Fibroblast of skin of back (primary cell): ENCODE results near the gene STK32C.
"Not testable (repeated sequence)": the region's sequence is repeated elsewhere in the genome, so short reads cannot be mapped to it uniquely, and the experiment has no call there.

Experiments
- DNase-seq: peaks from one replicate; pipeline ENCODE4 v3.0.0-alpha.2; 2013

Gene STK32C

DNA sequence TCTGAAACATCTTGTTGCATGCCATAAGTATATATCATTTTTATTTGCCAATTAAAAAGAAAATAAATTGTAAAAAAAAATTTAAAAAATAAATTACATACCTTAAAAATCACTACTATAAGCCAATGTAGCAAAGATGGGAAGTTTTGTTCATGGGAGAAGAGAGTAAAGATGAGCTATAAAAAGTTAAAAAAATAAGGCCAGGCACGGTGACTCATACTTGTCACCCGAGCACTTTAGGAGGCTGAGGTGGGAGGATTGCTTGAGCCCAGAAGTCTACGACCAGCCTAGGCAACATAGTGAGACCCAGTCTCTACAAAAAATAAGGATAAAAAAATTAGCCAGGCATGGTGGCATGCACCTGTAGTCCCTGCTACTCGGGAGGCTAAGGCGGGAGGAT lies 8.4 kb upstream of the STK32C start:
- DNase-seq = no peak

- DNase-seq = not testable (repeated sequence)
Measured at GRCh38 chr10:132314881-132315280, 7.1 kb upstream of the STK32C start.

DNA sequence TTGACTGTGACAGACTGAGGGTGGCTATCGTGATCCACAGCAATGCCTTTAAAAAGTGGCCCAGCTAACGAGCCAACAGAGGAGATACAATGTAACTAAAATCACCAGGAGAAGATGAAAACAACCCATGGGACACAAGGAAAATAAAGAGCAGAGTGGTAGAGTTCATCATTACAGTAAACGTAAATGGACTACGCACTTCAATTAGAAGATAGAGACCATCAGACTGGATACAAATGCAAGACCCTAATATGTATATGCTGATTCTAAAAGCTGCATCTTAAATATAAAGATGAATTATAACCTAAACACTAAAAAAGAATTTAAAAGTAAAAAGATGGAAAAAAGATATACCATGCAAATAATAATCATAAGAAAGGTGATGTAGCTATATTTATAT lies 6.6 kb upstream of the STK32C start:
- DNase-seq = no peak

- no peak for DNase-seq
Measured at GRCh38 chr10:132313865-132314264, 6.1 kb upstream of the STK32C start.

DNA sequence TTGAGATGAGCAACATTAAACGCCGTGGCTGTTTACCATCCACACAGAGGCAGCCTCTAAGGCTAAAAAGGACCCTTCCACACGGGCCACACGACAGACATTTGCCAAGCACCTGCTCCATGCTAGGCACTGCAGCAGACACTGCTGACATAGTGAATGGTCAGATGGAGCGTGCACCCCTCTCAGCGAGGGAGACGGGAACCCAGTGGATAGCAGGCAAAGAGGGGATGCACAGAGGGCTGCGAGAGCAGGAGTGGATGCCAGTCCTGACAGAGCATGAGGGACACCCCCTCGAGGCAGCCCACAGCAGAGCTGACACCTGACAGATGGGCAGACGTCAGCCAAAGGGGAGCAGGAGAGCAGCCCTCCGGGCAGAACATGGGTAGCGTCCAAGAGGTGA lies 5.6 kb upstream of the STK32C start:
- DNase-seq = no peak

DNA sequence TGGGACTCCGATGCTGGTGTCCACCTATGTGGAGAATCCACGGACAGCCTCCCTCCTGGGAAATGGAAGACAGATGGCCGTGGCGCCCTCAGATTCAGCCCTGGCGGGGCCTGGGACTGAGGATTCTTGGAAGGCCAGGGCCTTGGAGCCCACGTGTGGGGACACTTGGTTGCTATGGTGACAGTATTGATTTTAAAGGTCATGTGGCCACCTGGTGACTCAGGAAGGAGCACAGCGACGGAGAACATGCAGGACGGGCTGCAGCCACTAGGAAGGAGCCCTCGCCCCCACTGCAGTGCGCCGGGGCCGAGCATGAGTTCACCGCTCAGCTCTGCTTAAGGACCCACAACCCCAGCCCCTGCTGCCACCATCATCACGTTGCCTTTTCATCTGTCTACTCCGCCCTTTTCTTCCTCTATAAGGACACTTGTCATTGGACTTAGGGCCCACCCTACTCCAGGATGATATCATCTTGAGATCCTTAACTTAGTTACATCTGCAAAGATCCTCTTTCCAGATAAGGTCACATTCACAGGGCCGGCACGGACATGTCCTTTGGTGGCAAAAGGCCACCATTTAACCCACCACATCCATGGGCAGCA lies 3.7 kb upstream of the STK32C start:
- no peak for DNase-seq

GRCh38 chr10:132310701-132311337 lies 3.1 kb upstream of the STK32C start:
- no peak for DNase-seq

DNA sequence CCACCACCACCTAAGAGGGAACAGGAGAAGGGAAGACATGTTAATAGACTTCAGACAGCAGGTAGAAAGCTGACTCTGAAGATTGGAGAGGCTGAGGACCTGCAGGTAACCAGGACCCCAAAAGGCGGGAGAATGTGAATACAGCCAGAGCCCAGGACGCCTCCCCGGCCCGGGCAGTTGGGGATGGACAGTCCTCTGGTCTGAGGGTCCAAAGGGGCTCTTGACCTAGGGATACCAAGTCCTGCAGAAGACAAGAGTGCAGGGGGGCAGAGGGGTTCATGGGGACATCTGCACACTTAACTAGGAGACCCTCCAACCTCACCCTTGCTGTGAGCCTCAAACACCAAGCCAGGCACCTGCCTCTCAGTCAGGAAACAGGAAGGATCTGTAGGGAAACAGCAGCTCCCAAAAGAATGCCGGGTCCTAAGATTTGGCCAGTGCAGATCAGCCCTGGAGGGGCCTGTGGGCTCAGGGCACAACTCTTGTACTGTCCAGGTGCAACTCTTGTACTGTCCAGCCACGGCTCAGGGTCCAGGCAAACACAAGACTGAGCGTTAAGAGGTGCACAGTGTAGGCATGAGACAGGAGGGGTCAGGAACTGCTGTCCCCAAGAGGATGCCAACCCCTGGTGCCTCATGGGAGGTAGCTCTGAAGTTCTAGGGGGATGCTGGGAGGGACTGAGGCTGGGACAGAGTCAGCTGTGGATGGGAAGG lies 2.3 kb upstream of the STK32C start:
- DNase-seq = no peak

GRCh38 chr10:132309471-132309865 lies 1.7 kb upstream of the STK32C start:
- DNase-seq = no peak

GRCh38 chr10:132308587-132309470 lies 1.1 kb upstream of the STK32C start:
- DNase-seq = no peak

DNA sequence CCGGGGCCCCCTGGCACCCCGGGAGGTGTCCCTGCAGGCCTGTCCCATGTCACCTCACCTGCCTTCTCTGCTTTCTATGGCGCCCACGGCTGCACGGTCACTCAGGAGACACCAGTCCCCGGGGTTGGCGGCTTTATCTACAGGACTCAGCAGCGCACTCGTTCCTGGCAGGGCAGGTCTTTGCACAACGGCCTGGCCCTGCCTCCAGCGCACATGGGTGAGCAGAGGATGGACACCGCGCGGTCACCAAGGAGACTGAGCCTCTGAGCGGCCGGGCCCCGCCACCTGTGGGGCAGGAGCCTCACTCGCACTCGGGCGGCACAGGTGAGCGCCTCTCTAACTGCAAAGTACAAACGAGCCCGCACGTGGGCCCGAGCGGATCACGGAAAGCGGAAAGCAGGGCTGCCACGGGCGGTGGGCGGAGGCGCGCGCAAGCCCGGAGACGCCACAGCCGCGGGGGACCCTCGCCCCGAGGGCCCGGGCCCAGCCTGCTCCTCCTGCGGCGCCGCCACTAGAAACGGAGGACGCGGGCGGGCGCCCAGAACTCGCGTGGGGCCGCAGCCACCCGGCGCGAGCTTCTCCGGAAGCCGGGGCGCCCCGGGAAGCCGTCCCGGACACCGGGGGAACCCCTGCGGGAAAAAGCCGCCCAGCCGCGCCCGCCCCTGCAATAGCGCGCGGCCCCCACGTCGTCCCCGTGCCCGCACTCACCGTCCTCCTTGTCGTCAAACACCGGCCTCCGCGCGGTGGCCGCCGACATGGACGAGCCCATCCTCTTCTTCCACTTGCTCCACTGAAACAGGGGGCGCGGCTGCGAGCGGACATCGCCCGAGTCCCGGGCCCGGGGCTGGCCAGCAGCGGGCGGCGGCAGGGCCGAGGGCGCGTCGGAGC lies 642 bp downstream of the STK32C start:
- no peak for DNase-seq

GRCh38 chr10:132306343-132306685 lies 1.4 kb downstream of the STK32C start:
- DNase-seq = no peak

DNA sequence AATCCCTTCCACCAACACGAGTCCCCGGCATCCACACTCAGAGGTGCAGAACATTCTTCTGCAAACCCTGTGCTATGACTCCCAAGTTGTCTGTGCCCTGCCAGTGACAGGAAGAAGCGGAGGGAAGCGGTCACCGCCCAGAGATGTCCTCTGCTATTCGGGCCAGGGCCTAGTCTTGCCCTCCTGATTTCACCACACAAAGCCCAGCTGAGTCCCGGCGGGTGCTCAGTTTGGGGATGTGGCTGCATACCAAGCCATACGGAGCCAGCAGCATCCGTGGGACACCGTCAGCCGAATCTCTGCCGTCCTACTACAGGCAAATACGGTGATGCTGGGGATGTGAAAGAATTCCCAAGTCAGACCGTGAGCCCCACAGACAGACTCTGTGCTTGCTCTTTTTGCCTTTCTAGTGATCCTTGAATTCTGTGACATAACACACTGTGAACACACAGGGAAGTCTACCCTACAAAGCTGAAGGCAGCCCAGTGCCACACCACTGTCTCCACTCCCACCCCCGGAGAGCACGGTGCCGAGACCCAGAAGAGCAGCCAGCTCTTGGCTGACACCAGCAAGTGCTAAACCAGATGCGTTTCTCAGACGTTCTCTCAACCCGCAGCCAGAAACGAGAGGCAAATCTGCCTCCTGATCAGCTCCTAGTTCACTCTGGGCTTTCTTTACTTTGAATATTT lies 2.0 kb downstream of the STK32C start:
- no peak for DNase-seq

DNA sequence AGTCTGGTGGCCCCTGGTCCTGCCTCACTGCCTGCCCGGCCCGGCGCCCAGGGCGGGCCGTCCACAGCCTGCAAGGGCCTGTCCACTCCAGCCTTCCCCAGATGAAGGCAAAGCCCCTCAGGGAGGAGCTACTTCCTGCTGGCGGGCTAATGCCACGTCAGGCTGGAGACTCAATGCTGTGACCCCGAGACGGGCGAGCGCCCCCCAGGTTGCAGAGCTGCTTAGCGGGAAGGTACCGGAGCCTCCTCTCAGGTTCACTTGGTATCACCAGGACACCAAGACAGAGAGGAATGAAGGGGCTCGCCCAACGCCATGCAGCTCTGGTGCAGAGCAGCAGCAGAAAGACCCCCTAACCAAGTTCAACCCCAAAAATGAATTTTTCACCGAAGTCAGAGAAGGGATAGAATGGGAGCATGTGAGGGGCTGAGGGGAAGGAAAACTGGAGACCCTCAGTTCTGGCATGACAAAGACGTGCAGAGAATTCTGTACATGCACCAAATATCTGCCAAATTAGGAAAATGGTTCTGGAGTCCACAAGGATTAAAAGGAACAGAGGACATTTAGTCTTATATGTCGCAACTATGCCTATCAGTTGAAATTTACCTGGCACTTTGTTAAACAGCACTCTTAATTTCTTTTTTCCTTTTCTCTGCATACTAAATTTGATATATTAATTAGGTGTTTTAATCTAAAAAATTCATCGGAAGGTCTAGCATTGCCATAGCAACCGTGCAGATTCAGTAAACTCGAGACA lies 2.8 kb downstream of the STK32C start:
- no peak for DNase-seq

DNA sequence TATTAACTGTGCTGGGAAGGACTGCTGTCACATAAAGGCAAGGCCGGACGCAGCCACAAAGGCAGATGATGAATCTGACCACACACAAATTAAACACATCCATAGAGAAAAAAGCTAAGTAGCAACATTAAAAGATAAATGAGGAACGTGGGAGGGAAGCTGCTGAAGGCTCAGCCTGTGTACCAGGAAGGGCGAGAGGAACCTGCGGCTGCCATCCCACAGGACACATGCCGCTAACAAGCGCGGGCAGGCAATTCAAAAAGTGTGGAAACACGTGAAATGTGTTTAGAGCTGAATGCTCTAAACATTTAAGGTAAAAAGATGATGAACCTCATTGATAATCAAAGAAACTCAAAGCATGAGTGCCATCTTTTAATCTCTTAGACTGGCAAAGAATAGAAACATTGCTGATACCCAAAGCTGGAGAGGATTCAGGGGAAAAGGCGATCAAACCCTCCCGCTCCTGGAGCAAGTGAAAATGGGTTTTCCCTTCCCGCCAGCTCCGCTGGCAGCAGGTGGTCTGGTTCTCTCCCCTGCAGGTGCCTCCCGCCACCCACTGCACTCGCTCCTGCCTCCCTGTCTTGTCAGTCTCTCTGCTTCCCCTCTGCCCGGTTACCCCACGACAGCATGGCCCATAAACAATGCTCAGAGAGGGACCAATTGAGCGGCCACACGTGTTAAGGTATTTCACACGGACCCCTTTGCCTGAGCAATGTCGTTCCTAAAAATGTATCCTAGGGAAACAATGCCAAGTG lies 4.2 kb downstream of the STK32C start:
- no peak for DNase-seq

DNA sequence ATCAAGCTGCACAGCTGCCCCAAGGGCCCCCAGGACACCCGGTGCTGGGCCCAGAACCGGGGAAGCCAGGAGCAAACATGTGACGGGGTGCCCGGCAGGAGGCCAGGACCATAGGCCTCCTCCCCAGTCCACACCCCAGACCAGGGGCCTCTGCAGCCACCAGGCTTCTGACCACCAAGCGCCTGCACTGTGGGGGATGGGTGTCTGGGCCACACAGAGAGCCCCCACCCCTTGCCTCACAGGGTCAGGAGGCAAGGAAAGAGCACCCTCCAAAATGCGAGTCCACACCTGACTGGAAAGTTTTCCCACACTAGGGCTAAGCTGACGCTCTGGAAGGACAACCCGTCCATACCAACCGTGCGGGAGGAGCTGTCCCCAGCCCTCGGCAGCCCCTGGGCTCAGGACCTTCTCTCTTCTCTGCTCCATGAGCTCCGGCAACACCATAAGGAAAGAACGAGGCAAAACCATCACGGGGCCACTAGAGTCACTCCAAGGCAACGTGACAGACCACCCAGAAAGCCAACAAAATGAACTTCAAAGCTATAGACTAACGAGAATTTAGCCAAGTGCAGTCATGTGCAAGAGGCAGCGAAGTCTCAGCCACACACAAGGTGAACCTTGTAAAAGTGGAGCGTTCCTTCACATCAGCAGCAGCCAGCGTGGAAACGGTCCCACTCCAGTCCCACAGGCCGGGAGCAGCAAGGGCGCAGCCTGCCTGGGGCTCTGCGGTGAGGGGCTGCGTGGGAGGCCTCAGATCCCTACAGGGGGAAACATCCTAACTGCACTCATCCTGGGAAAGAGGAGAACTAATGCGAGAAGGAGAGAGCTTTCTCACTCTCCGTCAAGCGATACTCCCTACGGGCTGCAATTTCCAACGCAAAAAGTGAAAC lies 5.1 kb downstream of the STK32C start:
- no peak for DNase-seq

GRCh38 chr10:132301371-132302330 lies 6.1 kb downstream of the STK32C start:
- no peak for DNase-seq

DNA sequence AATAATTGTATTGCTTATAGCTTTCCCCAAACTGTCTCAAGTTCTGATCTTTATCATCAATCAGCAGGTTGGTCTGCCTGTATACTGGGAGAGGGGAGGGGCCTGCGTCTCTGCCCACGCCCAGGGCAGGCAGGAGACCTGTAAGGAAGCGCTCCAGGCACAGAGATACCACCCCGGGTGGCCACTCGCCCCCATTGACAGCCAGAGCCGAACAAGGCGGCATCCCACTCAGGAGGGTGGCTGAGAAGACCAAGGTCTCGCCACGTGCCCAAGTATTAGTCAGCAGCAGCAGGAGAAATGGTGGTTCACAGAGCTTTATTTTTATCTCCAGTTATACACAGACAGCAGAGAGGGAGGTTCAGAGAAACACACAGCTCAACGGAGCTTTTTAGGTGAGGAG lies 7.2 kb downstream of the STK32C start:
- no peak for DNase-seq
